Loucy (cell line): ENCODE data around the gene KANSL1.

Experiments
- H2AFZ ChIP-seq: fragments of 200-600 bp; sonication (generic); 2 replicates; pipeline ENCODE4 v1.6.0; 2016; ENCODE audit warnings: antibody characterized with exemption, mild to moderate bottlenecking, low read length, moderate library complexity
- H3F3A ChIP-seq: fragments of 200-600 bp; 2 replicates; pipeline ENCODE4 v1.6.0; 2016; ENCODE audit warnings: antibody characterized with exemption, low read depth, mild to moderate bottlenecking
- H3K27me3 ChIP-seq: fragments of 200-600 bp; sonication (generic); 2 replicates; pipeline ENCODE4 v1.6.1; 2014; ENCODE audit warnings: low read length, mild to moderate bottlenecking; ENCODE audit not compliant: insufficient read depth, poor library complexity, severe bottlenecking
- H3K36me3 ChIP-seq: fragments of 200-600 bp; sonication (generic); 2 replicates; pipeline ENCODE4 v1.6.1; 2016; ENCODE audit warnings: low read length; ENCODE audit not compliant: insufficient read depth
- H3K4me1 ChIP-seq: fragments of 200-600 bp; sonication (generic); 2 replicates; pipeline ENCODE4 v1.5.1; 2014; ENCODE audit warnings: low read length, mild to moderate bottlenecking; ENCODE audit not compliant: insufficient read depth, poor library complexity, severe bottlenecking
- H3K4me2 ChIP-seq: fragments of 200-600 bp; sonication (generic); 2 replicates; pipeline ENCODE4 v1.6.0; 2014; ENCODE audit warnings: antibody characterized with exemption, low read length, low read depth, mild to moderate bottlenecking; ENCODE audit not compliant: poor library complexity, severe bottlenecking
- H3K4me3 ChIP-seq: fragments of 200-600 bp; sonication (generic); 2 replicates; pipeline ENCODE4 v1.5.1; 2014; ENCODE audit warnings: low read length, mild to moderate bottlenecking, mixed read lengths; ENCODE audit not compliant: poor library complexity, severe bottlenecking
- H3K79me2 ChIP-seq: fragments of 200-600 bp; sonication (generic); 2 replicates; pipeline ENCODE4 v1.6.1; 2014; ENCODE audit warnings: low read length; ENCODE audit not compliant: insufficient read depth
- H3K9ac ChIP-seq: fragments of 200-600 bp; sonication (generic); 2 replicates; pipeline ENCODE4 v1.6.0; 2014; ENCODE audit warnings: mild to moderate bottlenecking, low read depth, low read length, moderate library complexity; ENCODE audit not compliant: poor library complexity, severe bottlenecking
- H3K9me2 ChIP-seq: fragments of 200-600 bp; sonication (generic); replicated peaks from 2 replicates; pipeline ENCODE4 v1.6.1; 2016; ENCODE audit warnings: low read depth, low read length, mixed read lengths
- H3K9me3 ChIP-seq: fragments of 200-600 bp; sonication (generic); 2 replicates; pipeline ENCODE4 v1.6.1; 2014; ENCODE audit warnings: mild to moderate bottlenecking, antibody characterized with exemption, low read length, low read depth; ENCODE audit not compliant: insufficient read depth
- H4K20me1 ChIP-seq: fragments of 200-600 bp; sonication (generic); 2 replicates; pipeline ENCODE4 v1.6.0; 2014; ENCODE audit warnings: antibody characterized with exemption, low read length, mild to moderate bottlenecking; ENCODE audit not compliant: insufficient read depth, poor library complexity, severe bottlenecking
- EZH2phosphoT487 ChIP-seq: fragments of 200-600 bp; IDR thresholded peaks from 2 replicates; pipeline ENCODE4 v1.6.1; 2018; ENCODE audit warnings: antibody characterized with exemption, mild to moderate bottlenecking, moderate library complexity, borderline replicate concordance
- TF ChIP-seq, protein P1 (sequence below): fragments of 200-600 bp; sonication (generic); conservative IDR thresholded peaks from 2 replicates; pipeline ENCODE4 v1.5.1; 2014; ENCODE audit warnings: mild to moderate bottlenecking, antibody characterized with exemption, low read length

KANSL1 gene

DNA sequence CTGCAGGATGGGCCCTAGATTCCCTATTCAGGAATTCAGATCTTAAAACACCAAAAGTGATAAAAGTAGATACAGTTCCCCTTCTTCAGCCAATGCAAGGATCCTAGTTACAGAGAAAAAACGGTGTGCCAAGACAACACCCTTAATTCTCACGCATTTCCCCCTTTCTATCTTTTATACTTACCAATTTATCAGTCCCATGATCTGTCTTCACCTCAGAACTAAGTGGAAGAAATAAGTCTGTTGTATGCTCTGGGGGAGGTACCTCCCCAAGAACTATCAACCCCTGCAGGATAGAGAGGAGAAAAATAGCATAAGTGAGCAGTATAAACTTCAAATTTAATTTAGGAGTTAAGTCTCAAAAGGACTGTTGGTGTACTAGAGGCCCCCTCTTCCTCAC, 111.0 kb downstream of the KANSL1 start:
- no peaks in the 10 kb centered on the region for H3K27me3 ChIP-seq
- peaks cover 61% of the 10 kb centered on the region for H3K36me3 ChIP-seq
- peaks cover 54% of the 10 kb centered on the region for H4K20me1 ChIP-seq
- H3K79me2 ChIP-seq, result peaks cover 77% of the 10 kb centered on the region
- TF ChIP-seq EZH2phosphoT487, result no peak
- TF ChIP-seq, protein P1, sequence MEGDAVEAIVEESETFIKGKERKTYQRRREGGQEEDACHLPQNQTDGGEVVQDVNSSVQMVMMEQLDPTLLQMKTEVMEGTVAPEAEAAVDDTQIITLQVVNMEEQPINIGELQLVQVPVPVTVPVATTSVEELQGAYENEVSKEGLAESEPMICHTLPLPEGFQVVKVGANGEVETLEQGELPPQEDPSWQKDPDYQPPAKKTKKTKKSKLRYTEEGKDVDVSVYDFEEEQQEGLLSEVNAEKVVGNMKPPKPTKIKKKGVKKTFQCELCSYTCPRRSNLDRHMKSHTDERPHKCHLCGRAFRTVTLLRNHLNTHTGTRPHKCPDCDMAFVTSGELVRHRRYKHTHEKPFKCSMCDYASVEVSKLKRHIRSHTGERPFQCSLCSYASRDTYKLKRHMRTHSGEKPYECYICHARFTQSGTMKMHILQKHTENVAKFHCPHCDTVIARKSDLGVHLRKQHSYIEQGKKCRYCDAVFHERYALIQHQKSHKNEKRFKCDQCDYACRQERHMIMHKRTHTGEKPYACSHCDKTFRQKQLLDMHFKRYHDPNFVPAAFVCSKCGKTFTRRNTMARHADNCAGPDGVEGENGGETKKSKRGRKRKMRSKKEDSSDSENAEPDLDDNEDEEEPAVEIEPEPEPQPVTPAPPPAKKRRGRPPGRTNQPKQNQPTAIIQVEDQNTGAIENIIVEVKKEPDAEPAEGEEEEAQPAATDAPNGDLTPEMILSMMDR, result no peak
- no peak overlapping the region for H2AFZ ChIP-seq
- no peak overlapping the region for H3K4me3 ChIP-seq
- peaks cover 3% of the 10 kb centered on the region for H3K4me1 ChIP-seq
- H3K4me2 ChIP-seq, result no peak overlapping the region
- H3K9me3 ChIP-seq, result no peaks in the 10 kb centered on the region
- H3K9me2 ChIP-seq, result no peaks in the 10 kb centered on the region
- no peak overlapping the region for H3K9ac ChIP-seq
- no peaks in the 10 kb centered on the region for H3F3A ChIP-seq

DNA sequence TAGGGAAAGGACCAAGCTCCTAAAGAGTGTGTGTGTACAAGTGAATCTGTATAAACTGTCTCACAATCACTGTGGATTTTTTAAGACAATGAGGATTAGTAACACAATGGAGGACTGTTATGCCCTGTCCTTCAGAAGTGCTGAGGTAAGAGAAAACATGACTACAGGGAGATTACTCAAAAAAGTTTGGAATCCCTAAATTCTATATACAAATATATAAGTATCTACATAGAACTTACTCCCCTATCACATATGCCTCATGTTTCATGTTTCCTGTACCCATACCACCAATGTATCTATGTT, 112.3 kb downstream of the KANSL1 start:
- Histone ChIP-seq H2AFZ (no peak overlapping the region), H4K20me1 (peaks cover 46% of the 10 kb centered on the region), H3K4me1 (peaks cover 3% of the 10 kb centered on the region), H3F3A (no peaks in the 10 kb centered on the region), H3K4me3 (no peak overlapping the region), H3K27me3 (no peaks in the 10 kb centered on the region), H3K9ac (no peak overlapping the region), H3K79me2 (peaks cover 71% of the 10 kb centered on the region), H3K36me3 (peaks cover 56% of the 10 kb centered on the region), H3K4me2 (no peak overlapping the region), H3K9me3 (no peaks in the 10 kb centered on the region), H3K9me2 (no peaks in the 10 kb centered on the region)
- TF ChIP-seq, protein P1, result no peak
- no peak for TF ChIP-seq EZH2phosphoT487

DNA sequence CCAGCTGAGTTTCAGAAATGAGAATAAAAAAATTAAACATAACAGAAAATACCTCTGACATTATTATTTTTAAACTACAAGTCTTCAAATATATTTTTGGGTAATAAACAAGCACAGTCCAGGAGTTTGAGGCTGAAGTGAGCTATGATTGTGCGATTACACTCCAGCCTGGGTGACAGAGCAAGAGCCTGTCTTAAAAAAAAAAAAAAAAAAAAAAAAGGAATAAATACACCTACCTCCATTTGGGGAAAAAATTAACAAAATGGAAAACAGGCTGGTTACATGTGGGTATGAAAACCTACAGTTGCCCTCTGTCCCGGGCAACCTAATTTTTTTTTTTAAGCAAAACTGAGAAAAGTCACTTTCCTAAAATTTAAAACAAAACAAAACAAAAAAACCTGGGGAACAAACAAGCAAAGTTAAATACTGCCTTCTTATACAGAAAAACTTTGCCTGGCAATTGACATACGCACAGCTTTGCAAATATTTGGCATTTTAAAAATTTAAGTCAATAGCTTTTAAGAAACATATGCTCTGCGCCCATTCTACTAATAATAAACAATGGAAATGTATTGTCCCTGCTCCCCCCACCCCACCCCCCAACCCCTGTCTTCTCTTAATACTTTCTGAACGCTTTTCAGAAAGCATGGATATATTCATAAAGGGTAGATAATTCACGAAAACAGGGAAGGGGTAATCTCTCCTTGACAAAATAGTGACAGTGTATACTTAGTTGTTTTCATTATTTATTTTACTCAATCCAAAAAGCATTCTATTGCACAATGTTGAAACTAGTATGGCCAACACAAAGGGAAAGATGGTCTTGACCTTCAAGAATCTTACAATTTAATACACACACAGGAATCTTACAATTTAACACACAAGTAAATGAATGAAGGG, 112.9 kb downstream of the KANSL1 start:
- Histone ChIP-seq H3K4me2 (no peak overlapping the region), H4K20me1 (peaks cover 45% of the 10 kb centered on the region), H3K79me2 (peaks cover 69% of the 10 kb centered on the region)

DNA sequence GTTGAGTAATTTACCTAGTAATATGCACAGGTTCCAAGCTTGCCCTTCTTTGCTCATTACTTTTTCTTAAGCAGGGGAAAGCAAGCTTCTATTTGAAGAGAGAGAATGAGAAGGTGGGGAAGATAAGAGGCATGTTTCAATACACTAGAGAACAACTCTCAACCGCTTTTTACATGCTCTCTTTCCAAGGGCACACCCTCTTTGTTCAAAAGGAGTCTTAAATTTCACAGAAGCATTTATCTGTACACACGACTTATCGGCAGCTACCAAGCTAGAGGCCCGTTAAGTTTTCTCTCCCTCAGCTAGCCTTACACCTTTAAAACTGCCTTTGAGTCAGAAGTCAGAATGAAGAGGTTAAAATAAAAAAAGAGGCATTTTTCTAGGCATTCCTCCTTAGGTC, 114.6 kb downstream of the KANSL1 start:
- Histone ChIP-seq H3K27me3 (no peaks in the 10 kb centered on the region), H2AFZ (no peak overlapping the region), H3K4me3 (no peak overlapping the region), H3K79me2 (peaks cover 61% of the 10 kb centered on the region), H3K4me2 (no peak overlapping the region), H3F3A (no peaks in the 10 kb centered on the region), H4K20me1 (peaks cover 49% of the 10 kb centered on the region), H3K9me2 (no peaks in the 10 kb centered on the region), H3K36me3 (peaks cover 67% of the 10 kb centered on the region), H3K4me1 (peaks cover 3% of the 10 kb centered on the region), H3K9me3 (no peaks in the 10 kb centered on the region), H3K9ac (no peak overlapping the region)
- TF ChIP-seq, protein P1, result no peak
- TF ChIP-seq EZH2phosphoT487, result no peak

More for the DNA sequence above, 112.9 kb downstream of the KANSL1 start:
- Histone ChIP-seq H3K36me3 (peaks cover 61% of the 10 kb centered on the region), H3K9me3 (no peaks in the 10 kb centered on the region), H3K27me3 (no peaks in the 10 kb centered on the region), H3F3A (no peaks in the 10 kb centered on the region), H3K9ac (no peak overlapping the region), H3K9me2 (no peaks in the 10 kb centered on the region), H3K4me1 (peaks cover 3% of the 10 kb centered on the region), H3K4me3 (no peak overlapping the region), H2AFZ (no peak overlapping the region)
- no peak for TF ChIP-seq EZH2phosphoT487
